ENCODE results near the gene ITPRIPL1. TPM values are rescaled to one million over a fixed set of nuclear protein-coding genes. Genes with fewer than 3 reads are reported as not detected.

Gene ITPRIPL1
- polyA plus RNA-seq, 1 donor from 2014 or later, result not detected

DNA sequence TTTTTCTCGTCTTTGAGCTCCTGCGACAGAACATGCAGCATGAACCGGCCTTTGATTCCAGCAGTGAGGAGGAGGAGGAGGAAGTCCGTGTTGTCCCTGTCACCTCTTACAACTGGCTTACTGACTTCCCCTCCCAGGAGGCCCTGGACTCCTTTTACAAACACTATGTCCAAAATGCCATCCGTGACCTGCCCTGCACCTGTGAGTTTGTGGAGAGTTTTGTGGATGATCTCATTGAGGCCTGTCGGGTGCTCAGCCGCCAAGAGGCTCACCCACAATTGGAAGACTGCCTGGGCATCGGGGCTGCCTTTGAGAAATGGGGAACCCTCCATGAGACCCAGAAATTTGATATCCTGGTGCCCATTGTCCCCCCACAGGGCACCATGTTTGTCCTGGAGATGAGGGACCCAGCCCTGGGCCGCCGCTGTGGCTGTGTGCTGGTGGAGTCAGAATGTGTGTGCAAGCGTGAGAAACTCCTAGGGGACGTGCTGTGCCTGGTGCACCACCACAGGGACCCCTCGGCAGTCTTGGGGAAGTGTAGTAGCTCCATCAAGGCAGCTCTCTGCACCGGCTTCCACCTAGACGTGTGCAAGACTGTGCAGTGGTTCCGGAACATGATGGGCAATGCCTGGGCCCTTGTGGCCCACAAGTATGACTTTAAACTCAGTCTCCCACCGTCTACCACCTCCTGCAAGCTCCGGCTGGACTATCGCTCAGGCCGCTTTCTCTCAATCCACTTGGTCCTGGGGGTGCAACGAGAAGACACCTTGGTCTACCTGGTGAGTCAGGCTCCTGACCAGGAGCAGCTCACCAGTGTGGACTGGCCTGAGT lies 2.1 kb downstream of the ITPRIPL1 start:
- Histone ChIP-seq H3K9me2 (ENCODE audit: insufficient read depth, low read length) (no peaks in the 10 kb centered on the region), H4K20me1 (ENCODE audit: insufficient read depth) (no peaks in the 10 kb centered on the region), H3K79me2 (replicated peaks; ENCODE audit: insufficient read depth, low read length) (no peaks in the 10 kb centered on the region), H2AFZ (ENCODE audit: low read depth, low read length) (no peak overlapping the region), H3K27me3 (ENCODE audit: insufficient read depth, low read depth, low read length) (peaks cover 31% of the 10 kb centered on the region), H3K9ac (ENCODE audit: low read length) (no peak overlapping the region), H3F3A (ENCODE audit: insufficient read depth, low read length, poor library complexity, severe bottlenecking) (no peaks in the 10 kb centered on the region), H3K4me2 (ENCODE audit: low read length) (no peak overlapping the region), H3K27ac (ENCODE audit: low read length) (no peak overlapping the region), H3K9me3 (ENCODE audit: low read length) (no peaks in the 10 kb centered on the region), H3K4me3 (ENCODE audit: low read length) (no peak overlapping the region), H3K36me3 (ENCODE audit: insufficient read depth, low read length) (no peaks in the 10 kb centered on the region)
- TF ChIP-seq, protein P1, sequence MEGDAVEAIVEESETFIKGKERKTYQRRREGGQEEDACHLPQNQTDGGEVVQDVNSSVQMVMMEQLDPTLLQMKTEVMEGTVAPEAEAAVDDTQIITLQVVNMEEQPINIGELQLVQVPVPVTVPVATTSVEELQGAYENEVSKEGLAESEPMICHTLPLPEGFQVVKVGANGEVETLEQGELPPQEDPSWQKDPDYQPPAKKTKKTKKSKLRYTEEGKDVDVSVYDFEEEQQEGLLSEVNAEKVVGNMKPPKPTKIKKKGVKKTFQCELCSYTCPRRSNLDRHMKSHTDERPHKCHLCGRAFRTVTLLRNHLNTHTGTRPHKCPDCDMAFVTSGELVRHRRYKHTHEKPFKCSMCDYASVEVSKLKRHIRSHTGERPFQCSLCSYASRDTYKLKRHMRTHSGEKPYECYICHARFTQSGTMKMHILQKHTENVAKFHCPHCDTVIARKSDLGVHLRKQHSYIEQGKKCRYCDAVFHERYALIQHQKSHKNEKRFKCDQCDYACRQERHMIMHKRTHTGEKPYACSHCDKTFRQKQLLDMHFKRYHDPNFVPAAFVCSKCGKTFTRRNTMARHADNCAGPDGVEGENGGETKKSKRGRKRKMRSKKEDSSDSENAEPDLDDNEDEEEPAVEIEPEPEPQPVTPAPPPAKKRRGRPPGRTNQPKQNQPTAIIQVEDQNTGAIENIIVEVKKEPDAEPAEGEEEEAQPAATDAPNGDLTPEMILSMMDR (IDR thresholded peaks at IDR 0.05; ENCODE audit: poor library complexity, severe bottlenecking), result no peak
- TF ChIP-seq MXI1 (conservative IDR thresholded peaks at IDR 0.05; ENCODE audit: poor library complexity, severe bottlenecking) (no peak), EZH2 (IDR thresholded peaks at IDR 0.05; ENCODE audit: borderline replicate concordance, insufficient read depth, low read length, poor library complexity, severe bottlenecking) (no peak), TAF1 (IDR thresholded peaks at IDR 0.05; ENCODE audit: low read depth) (no peak), RAD21 (conservative IDR thresholded peaks at IDR 0.05) (no peak)
- TF ChIP-seq, protein P2, sequence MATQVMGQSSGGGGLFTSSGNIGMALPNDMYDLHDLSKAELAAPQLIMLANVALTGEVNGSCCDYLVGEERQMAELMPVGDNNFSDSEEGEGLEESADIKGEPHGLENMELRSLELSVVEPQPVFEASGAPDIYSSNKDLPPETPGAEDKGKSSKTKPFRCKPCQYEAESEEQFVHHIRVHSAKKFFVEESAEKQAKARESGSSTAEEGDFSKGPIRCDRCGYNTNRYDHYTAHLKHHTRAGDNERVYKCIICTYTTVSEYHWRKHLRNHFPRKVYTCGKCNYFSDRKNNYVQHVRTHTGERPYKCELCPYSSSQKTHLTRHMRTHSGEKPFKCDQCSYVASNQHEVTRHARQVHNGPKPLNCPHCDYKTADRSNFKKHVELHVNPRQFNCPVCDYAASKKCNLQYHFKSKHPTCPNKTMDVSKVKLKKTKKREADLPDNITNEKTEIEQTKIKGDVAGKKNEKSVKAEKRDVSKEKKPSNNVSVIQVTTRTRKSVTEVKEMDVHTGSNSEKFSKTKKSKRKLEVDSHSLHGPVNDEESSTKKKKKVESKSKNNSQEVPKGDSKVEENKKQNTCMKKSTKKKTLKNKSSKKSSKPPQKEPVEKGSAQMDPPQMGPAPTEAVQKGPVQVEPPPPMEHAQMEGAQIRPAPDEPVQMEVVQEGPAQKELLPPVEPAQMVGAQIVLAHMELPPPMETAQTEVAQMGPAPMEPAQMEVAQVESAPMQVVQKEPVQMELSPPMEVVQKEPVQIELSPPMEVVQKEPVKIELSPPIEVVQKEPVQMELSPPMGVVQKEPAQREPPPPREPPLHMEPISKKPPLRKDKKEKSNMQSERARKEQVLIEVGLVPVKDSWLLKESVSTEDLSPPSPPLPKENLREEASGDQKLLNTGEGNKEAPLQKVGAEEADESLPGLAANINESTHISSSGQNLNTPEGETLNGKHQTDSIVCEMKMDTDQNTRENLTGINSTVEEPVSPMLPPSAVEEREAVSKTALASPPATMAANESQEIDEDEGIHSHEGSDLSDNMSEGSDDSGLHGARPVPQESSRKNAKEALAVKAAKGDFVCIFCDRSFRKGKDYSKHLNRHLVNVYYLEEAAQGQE (IDR thresholded peaks at IDR 0.05; ENCODE audit: borderline replicate concordance), result no peak

DNA sequence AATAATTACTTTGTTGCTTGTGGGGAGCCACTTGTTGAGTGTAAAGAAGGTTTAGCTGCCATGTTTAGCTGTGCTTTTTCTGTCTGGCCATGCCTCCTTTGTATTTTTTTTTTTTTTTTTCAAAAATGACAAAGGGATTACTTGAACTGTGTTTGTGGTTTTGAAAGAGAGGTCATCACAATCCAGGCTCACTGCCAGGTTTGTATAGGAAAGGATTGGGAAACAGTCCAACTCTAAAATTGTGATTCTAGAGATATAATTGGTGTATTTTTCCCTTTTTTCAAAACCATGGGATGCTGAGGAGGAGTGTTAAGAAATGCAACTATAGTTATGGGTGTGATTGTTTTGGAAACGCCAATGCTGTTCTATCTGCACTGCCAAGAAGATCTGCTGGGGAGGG lies 4.3 kb downstream of the ITPRIPL1 start:
- Histone ChIP-seq H2AFZ (ENCODE audit: low read depth, low read length) (no peak overlapping the region), H3K4me2 (ENCODE audit: low read length) (no peak overlapping the region), H3K36me3 (ENCODE audit: insufficient read depth, low read length) (no peaks in the 10 kb centered on the region), H3F3A (ENCODE audit: insufficient read depth, low read length, poor library complexity, severe bottlenecking) (no peaks in the 10 kb centered on the region), H3K9me2 (ENCODE audit: insufficient read depth, low read length) (no peaks in the 10 kb centered on the region), H3K27ac (ENCODE audit: low read length) (no peak overlapping the region), H3K9me3 (ENCODE audit: low read length) (no peaks in the 10 kb centered on the region), H3K79me2 (replicated peaks; ENCODE audit: insufficient read depth, low read length) (no peaks in the 10 kb centered on the region), H3K4me3 (ENCODE audit: low read length) (no peak overlapping the region), H3K9ac (ENCODE audit: low read length) (no peak overlapping the region), H3K27me3 (ENCODE audit: insufficient read depth, low read depth, low read length) (peaks cover 20% of the 10 kb centered on the region), H4K20me1 (ENCODE audit: insufficient read depth) (no peaks in the 10 kb centered on the region)
- TF ChIP-seq, protein P2 (IDR thresholded peaks at IDR 0.05; ENCODE audit: borderline replicate concordance), result no peak
- TF ChIP-seq RAD21 (conservative IDR thresholded peaks at IDR 0.05) (no peak), MXI1 (conservative IDR thresholded peaks at IDR 0.05; ENCODE audit: poor library complexity, severe bottlenecking) (no peak), TAF1 (IDR thresholded peaks at IDR 0.05; ENCODE audit: low read depth) (no peak), EZH2 (IDR thresholded peaks at IDR 0.05; ENCODE audit: borderline replicate concordance, insufficient read depth, low read length, poor library complexity, severe bottlenecking) (no peak), EP300 (conservative IDR thresholded peaks at IDR 0.05; ENCODE audit: poor library complexity, severe bottlenecking) (no peak), SMC3 (conservative IDR thresholded peaks at IDR 0.05; ENCODE audit: poor library complexity) (no peak), POLR2AphosphoS5 (IDR thresholded peaks at IDR 0.05) (no peak)
- TF ChIP-seq, protein P1 (IDR thresholded peaks at IDR 0.05; ENCODE audit: poor library complexity, severe bottlenecking), result no peak

Measured in neural cell (in vitro differentiated cells).